CD14-positive monocyte (primary cell): ENCODE data around the gene SSU72. TPM values are rescaled to one million over a fixed set of nuclear protein-coding genes. Genes with fewer than 3 reads are reported as not detected.

Experiments used
- DNase-seq, 3 donors: peaks; one replicate each; pipeline ENCODE4 v3.0.0-alpha.2; 2011 to 2022
- H2AFZ ChIP-seq: 2 replicates; pipeline ENCODE4 v1.6.0; 2012; ENCODE audit warnings: mild to moderate bottlenecking, low read depth, low read length, inconsistent platforms; ENCODE audit not compliant: insufficient read depth, poor library complexity, severe bottlenecking
- H3K27ac ChIP-seq, 2 donors: 1 replicate in 1 of 2; 2 replicates in 1 of 2; pipeline ENCODE4 v1.5.1; 2012 to 2013; ENCODE audit warnings: low read length in 2 of 2, control low read depth in 1 of 2, inconsistent platforms in 1 of 2, low read depth in 1 of 2, mild to moderate bottlenecking in 1 of 2
- H3K27me3 ChIP-seq, 2 donors: one replicate each; pipeline versions ENCODE4 v1.6.0 to v1.6.1; 2011 to 2013; ENCODE audit warnings: low read length in 2 of 2; ENCODE audit not compliant: control insufficient read depth in 2 of 2, insufficient read depth in 2 of 2
- H3K36me3 ChIP-seq, 2 donors: replicated peaks in 1 of 2; 1 replicate in 1 of 2; 2 replicates in 1 of 2; pipeline versions ENCODE4 v1.5.1 to v1.6.1; 2012 to 2013; ENCODE audit warnings: low read length in 2 of 2, control low read depth in 1 of 2, inconsistent platforms in 1 of 2, mild to moderate bottlenecking in 1 of 2; ENCODE audit not compliant: insufficient read depth in 2 of 2, control insufficient read depth in 1 of 2
- H3K4me1 ChIP-seq, 2 donors: 1 replicate in 1 of 2; 2 replicates in 1 of 2; pipeline versions ENCODE4 v1.5.1 to v1.6.1; 2012 to 2013; ENCODE audit warnings: low read length in 2 of 2, control low read depth in 1 of 2, inconsistent platforms in 1 of 2, mild to moderate bottlenecking in 1 of 2, moderate library complexity in 1 of 2; ENCODE audit not compliant: insufficient read depth in 2 of 2, control insufficient read depth in 1 of 2
- H3K4me2 ChIP-seq: replicated peaks from 2 replicates; pipeline ENCODE3; 2012; ENCODE audit warnings: low read length, moderate library complexity, mild to moderate bottlenecking; ENCODE audit not compliant: poor library complexity, severe bottlenecking; ENCODE audit errors: extremely low read depth
- H3K4me3 ChIP-seq, 3 experiments: fragments of 200-600 bp in 1 of 3; sonication (generic) in 1 of 3; replicated peaks in 1 of 3; 1 replicate in 2 of 3; 2 replicates in 1 of 3; pipeline ENCODE4 v1.5.1; 2011 to 2013; ENCODE audit warnings: low read length in 3 of 3, mild to moderate bottlenecking in 3 of 3, control low read depth in 2 of 3, low read depth in 2 of 3, inconsistent platforms in 1 of 3, moderate library complexity in 1 of 3
- H3K79me2 ChIP-seq: 2 replicates; pipeline ENCODE4 v1.6.0; 2012; ENCODE audit warnings: mild to moderate bottlenecking, control low read depth, inconsistent platforms, low read length, moderate library complexity; ENCODE audit not compliant: insufficient read depth
- H3K9ac ChIP-seq: 2 replicates; pipeline ENCODE4 v1.6.0; 2017; ENCODE audit warnings: low read length, mild to moderate bottlenecking; ENCODE audit not compliant: insufficient read depth, poor library complexity, severe bottlenecking
- H3K9me3 ChIP-seq, 2 donors: replicated peaks in 1 of 2; 1 replicate in 1 of 2; 2 replicates in 1 of 2; pipeline versions ENCODE4 v1.5.1 to v1.6.1; 2012 to 2013; ENCODE audit warnings: low read length in 2 of 2, control low read depth in 1 of 2; ENCODE audit not compliant: control insufficient read depth in 1 of 2, insufficient read depth in 1 of 2
- H4K20me1 ChIP-seq: 2 replicates; pipeline ENCODE4 v1.6.0; 2012; ENCODE audit warnings: mild to moderate bottlenecking, low read length, control low read depth, moderate library complexity; ENCODE audit not compliant: insufficient read depth
- H3K27ac Mint-ChIP-seq, 7 donors: one replicate each; pipeline ENCODE4 v1.8.0; 2020; ENCODE audit warnings: mild to moderate bottlenecking in 7 of 7, mixed read lengths in 7 of 7, moderate library complexity in 6 of 7, inconsistent platforms in 2 of 7
- H3K27me3 Mint-ChIP-seq, 3 donors: one replicate each; pipeline ENCODE4 v1.8.0; 2021 to 2022; ENCODE audit warnings: low read depth in 3 of 3, mild to moderate bottlenecking in 3 of 3, mixed read lengths in 3 of 3, moderate library complexity in 3 of 3, inconsistent platforms in 1 of 3
- H3K36me3 Mint-ChIP-seq, 2 donors: one replicate each; pipeline ENCODE4 v1.8.0; 2020; ENCODE audit warnings: mixed read lengths in 2 of 2, inconsistent platforms in 1 of 2, mild to moderate bottlenecking in 1 of 2
- H3K4me1 Mint-ChIP-seq: one replicate; pipeline ENCODE4 v1.8.0; 2020; ENCODE audit warnings: mild to moderate bottlenecking, mixed read lengths
- H3K4me3 Mint-ChIP-seq, 2 donors: one replicate each; pipeline ENCODE4 v1.8.0; 2020; ENCODE audit warnings: mild to moderate bottlenecking in 2 of 2, mixed read lengths in 2 of 2, moderate library complexity in 1 of 2
- H3K9me3 Mint-ChIP-seq, 7 donors: one replicate each; pipeline ENCODE4 v1.8.0; 2020 to 2022; ENCODE audit warnings: mixed read lengths in 7 of 7, mild to moderate bottlenecking in 6 of 7, moderate library complexity in 6 of 7, inconsistent platforms in 2 of 7
- WGBS: methylation state at CpG from one replicate; pipeline ENCODE4 v1.1.5; 2013; ENCODE audit warnings: missing lambda C conversion rate; ENCODE audit not compliant: insufficient coverage; 5-methylcytosine and 5-hydroxymethylcytosine counted together
- intact Hi-C, 2 donors: fragments of 100-400 bp; cut with micrococcal nuclease; formaldehyde crosslinking; loops; one replicate each; pipeline versions ENCODE4 v1.15.0 to v1.15.1; 2023
- polyA plus RNA-seq, 3 donors: library from polyadenylated mRNA; depleted of rRNA in 1 of 3; unstranded in 2 of 3; stranded (reverse) in 1 of 3; fragments of 300-500 nt in 2 of 3; fragments of >200 nt in 1 of 3; fragmentation: Illumina TruSeq in 2 of 3; gene quantifications; 1 replicate in 2 of 3; 2 replicates in 1 of 3; pipeline ENCODE4 v1.2.3, GENCODE V29; 2012 to 2021
- TF ChIP-seq, protein P1 (sequence below): fragments of 200-600 bp; IDR thresholded peaks from one replicate; pipeline ENCODE4 v1.8.0; 2022; ENCODE audit warnings: antibody characterized with exemption, mild to moderate bottlenecking

The SSU72 gene
- polyA plus RNA-seq, 3 donors: 88.1 to 168 (median 138) TPM

DNA sequence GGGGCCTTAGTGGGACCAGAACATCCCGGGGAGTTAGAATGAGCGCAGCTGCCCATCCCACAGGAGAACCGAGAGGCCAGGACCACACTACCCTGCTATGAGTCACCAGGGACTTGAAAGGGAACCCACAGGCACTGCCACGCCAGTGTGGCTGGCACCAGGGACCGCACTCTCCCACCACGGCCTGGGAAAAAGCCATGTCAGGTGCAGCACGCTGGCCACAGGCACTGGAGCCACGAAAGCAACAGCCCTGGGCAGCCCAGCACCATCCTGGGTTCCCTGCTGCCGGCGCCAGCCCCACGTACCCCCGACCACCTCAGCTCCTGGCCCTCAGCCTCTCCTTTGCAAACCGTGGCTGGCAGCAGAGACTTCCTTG lies 20.1 kb downstream of the SSU72 start:
- Histone ChIP-seq H3K4me2 (no peak overlapping the region), H3K79me2 (peaks cover 23% of the 10 kb centered on the region), H3K27me3 (no peaks in the 10 kb centered on the region), H4K20me1 (peaks cover 85% of the 10 kb centered on the region), H3K36me3 (peaks cover 0 to 4% of the 10 kb centered on the region in 2 donors), H3K27ac (no peak overlapping the region), H2AFZ (no peak overlapping the region), H3K4me3 (no peak overlapping the region), H3K9ac (no peak overlapping the region), H3K9me3 (no peaks in the 10 kb centered on the region), H3K4me1 (no peaks in the 10 kb centered on the region)
- Mint-ChIP-seq H3K27ac (no peak overlapping the region), H3K4me1 (peaks cover 2% of the 10 kb centered on the region), H3K4me3 (no peak overlapping the region), H3K36me3 (peaks cover 9 to 23% of the 10 kb centered on the region in 2 donors), H3K9me3 (peaks cover 0 to 1% (median 0%) of the 10 kb centered on the region in 7 donors), H3K27me3 (no peaks in the 10 kb centered on the region)
- WGBS: 88% methylated on average over 13 of the region's 13 CpGs
- intact Hi-C loops: no loop called here
- TF ChIP-seq, protein P1, sequence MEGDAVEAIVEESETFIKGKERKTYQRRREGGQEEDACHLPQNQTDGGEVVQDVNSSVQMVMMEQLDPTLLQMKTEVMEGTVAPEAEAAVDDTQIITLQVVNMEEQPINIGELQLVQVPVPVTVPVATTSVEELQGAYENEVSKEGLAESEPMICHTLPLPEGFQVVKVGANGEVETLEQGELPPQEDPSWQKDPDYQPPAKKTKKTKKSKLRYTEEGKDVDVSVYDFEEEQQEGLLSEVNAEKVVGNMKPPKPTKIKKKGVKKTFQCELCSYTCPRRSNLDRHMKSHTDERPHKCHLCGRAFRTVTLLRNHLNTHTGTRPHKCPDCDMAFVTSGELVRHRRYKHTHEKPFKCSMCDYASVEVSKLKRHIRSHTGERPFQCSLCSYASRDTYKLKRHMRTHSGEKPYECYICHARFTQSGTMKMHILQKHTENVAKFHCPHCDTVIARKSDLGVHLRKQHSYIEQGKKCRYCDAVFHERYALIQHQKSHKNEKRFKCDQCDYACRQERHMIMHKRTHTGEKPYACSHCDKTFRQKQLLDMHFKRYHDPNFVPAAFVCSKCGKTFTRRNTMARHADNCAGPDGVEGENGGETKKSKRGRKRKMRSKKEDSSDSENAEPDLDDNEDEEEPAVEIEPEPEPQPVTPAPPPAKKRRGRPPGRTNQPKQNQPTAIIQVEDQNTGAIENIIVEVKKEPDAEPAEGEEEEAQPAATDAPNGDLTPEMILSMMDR: no peak
- no peak for DNase-seq

DNA sequence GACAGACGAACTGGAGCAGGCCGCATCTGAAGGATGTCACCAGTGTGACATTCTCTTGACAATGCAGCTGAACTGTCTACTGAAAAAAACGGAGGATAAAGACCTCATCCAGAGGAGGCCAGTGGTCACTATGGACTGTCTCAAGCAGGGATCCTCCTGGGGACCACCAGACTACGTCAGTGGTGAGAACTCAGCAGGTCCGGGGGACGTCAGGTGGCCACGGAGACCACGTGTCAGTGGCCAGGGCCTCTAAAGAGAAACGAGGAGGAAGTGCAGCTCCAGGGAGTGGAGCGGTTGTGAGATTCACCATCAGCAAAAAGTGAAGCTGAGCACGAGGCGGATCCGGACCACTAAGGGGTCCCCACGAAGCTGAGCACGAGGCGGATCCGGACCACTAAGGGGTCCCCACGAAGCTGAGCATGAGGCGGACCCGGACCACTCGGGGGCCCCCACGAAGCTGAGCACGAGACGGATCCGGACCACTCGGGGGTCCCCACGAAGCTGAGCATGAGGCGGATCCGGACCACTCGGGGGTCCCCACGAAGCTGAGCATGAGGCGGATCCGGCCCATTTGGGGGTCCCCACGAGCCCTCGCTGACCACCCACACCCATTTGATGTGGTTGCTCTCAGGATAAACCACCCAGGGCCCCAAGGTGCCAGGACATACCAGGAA lies 20.7 kb downstream of the SSU72 start:
- no peaks in the 10 kb centered on the region for H3K4me1 ChIP-seq
- peaks cover 79% of the 10 kb centered on the region for H4K20me1 ChIP-seq
- intact Hi-C loops: no loop called here
- Mint-ChIP-seq H3K4me1 (peaks cover 2% of the 10 kb centered on the region), H3K9me3 (peaks cover 0 to 1% (median 0%) of the 10 kb centered on the region in 7 donors), H3K36me3 (peaks cover 9 to 22% of the 10 kb centered on the region in 2 donors), H3K4me3 (no peak overlapping the region), H3K27me3 (no peaks in the 10 kb centered on the region), H3K27ac (no peak overlapping the region)
- no peak overlapping the region for H2AFZ ChIP-seq
- H3K4me2 ChIP-seq: no peak overlapping the region
- no peak overlapping the region for H3K9ac ChIP-seq
- H3K79me2 ChIP-seq: peaks cover 21% of the 10 kb centered on the region
- H3K27ac ChIP-seq: no peak overlapping the region
- peaks cover 0 to 4% of the 10 kb centered on the region in 2 donors for H3K36me3 ChIP-seq
- TF ChIP-seq, protein P1: no peak
- no peak overlapping the region for H3K4me3 ChIP-seq
- no peaks in the 10 kb centered on the region for H3K9me3 ChIP-seq
- 88% methylated on average over 31 of the region's 35 CpGs for WGBS
- no peak for DNase-seq
- no peaks in the 10 kb centered on the region for H3K27me3 ChIP-seq
